ENCODE data around the gene RAMP3. TPM values are rescaled to one million over a fixed set of nuclear protein-coding genes. Genes with fewer than 3 reads are reported as not detected.
A peak's percentile ranks its signal among the peaks of the same experiment; 100 is the strongest.

Gene RAMP3
- total RNA-seq, 1 donor from 2014 or later: not detected

DNA sequence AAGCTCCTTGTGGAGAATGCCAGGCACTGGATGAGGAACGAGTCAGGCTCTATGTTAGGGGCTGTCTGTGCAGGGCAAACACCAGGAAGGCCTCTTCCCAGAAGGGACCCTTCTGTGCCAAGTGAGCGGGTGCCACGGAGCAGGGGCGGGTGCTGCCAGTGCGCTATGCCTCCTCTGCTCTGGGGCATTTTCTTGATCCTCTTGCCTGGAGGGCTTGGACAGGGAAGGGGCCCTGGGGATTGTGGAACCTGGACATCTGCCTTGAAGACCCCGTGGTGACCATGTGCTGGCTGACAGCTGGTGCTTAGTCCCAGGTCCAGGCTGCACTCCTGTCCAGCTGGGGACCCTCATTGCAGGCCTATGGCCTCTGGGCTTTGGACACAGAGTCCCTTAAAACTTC lies 30.7 kb upstream of the RAMP3 start:
- TF ChIP-seq, protein P1, sequence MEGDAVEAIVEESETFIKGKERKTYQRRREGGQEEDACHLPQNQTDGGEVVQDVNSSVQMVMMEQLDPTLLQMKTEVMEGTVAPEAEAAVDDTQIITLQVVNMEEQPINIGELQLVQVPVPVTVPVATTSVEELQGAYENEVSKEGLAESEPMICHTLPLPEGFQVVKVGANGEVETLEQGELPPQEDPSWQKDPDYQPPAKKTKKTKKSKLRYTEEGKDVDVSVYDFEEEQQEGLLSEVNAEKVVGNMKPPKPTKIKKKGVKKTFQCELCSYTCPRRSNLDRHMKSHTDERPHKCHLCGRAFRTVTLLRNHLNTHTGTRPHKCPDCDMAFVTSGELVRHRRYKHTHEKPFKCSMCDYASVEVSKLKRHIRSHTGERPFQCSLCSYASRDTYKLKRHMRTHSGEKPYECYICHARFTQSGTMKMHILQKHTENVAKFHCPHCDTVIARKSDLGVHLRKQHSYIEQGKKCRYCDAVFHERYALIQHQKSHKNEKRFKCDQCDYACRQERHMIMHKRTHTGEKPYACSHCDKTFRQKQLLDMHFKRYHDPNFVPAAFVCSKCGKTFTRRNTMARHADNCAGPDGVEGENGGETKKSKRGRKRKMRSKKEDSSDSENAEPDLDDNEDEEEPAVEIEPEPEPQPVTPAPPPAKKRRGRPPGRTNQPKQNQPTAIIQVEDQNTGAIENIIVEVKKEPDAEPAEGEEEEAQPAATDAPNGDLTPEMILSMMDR (IDR thresholded peaks at IDR 0.05): no peak
- Mint-ChIP-seq H3K4me1 (ENCODE audit: low read depth) (no peaks in the 10 kb centered on the region), H3K4me3 (ENCODE audit: unreplicated experiment) (no peak overlapping the region), H3K9me3 (ENCODE audit: low read depth) (no peaks in the 10 kb centered on the region), H3K36me3 (ENCODE audit: low read depth) (no peaks in the 10 kb centered on the region), H3K27me3 (ENCODE audit: low read depth) (no peaks in the 10 kb centered on the region), H3K27ac (ENCODE audit: unreplicated experiment) (no peak overlapping the region)
- peak; percentile 63 for DNase-seq (ENCODE audit: low spot score)

DNA sequence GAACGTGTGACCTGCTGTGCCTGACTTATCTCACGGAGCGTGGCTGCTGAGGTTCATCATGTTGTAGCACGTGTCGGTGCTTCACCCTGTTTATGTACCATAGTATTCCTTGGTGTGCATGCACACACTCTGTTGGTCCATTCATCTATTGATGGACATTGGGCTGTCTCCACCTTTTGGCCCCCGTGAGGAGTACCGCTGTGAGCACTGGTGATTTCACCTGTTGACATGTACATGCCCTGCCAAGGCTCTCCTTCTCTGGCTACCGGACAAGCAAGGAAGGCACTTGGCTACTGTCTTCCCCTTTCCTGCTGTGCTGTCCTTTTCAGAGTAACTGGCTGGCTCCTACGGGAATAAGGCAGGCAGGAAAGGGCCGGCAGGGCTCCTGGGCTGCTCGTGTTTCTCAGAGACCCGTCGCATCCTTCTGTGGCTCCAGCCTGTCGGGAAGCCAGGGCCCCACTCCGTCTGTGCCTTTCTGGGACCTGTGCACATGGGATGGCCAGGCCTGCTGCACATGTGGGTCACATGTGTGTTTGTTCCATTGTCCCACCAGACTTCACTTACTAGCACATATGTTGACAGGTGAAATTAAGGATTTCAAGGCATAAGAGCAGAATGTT lies 28.3 kb upstream of the RAMP3 start:
- H3K27ac Mint-ChIP-seq (ENCODE audit: unreplicated experiment): no peak overlapping the region
- H3K4me1 Mint-ChIP-seq (ENCODE audit: low read depth): no peaks in the 10 kb centered on the region
- TF ChIP-seq, protein P1 (IDR thresholded peaks at IDR 0.05): no peak
- no peak overlapping the region for H3K4me3 Mint-ChIP-seq (ENCODE audit: unreplicated experiment)
- H3K36me3 Mint-ChIP-seq (ENCODE audit: low read depth): no peaks in the 10 kb centered on the region
- no peaks in the 10 kb centered on the region for H3K27me3 Mint-ChIP-seq (ENCODE audit: low read depth)
- no peaks in the 10 kb centered on the region for H3K9me3 Mint-ChIP-seq (ENCODE audit: low read depth)
- DNase-seq (ENCODE audit: low spot score): peak; percentile 63

DNA sequence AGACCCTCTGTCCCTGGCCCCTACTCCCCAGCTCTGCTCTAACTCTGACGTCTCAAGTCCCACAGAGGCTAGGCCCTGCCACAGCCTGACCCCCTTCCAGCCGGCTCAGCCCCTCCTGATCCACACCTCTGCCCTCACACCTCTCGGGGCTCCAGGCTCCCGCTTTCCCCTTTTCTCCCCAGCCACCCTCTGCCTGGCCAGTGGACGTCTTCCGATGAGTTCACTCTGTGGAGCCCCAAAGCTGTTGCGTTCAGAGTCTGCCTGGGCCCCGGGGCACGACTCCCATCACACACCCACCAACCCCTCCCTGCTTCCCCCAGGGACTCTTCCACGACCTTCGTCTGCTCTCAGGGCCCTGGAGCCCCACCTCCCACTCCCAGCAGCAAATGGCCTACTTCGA lies 27.7 kb upstream of the RAMP3 start:
- H3K4me1 Mint-ChIP-seq (ENCODE audit: low read depth): no peaks in the 10 kb centered on the region
- H3K27ac Mint-ChIP-seq (ENCODE audit: unreplicated experiment): no peak overlapping the region
- H3K4me3 Mint-ChIP-seq (ENCODE audit: unreplicated experiment): no peak overlapping the region
- peak; percentile 65 for DNase-seq (ENCODE audit: low spot score)
- H3K9me3 Mint-ChIP-seq (ENCODE audit: low read depth): no peaks in the 10 kb centered on the region
- H3K27me3 Mint-ChIP-seq (ENCODE audit: low read depth): no peaks in the 10 kb centered on the region
- H3K36me3 Mint-ChIP-seq (ENCODE audit: low read depth): no peaks in the 10 kb centered on the region
- TF ChIP-seq, protein P1 (IDR thresholded peaks at IDR 0.05): no peak

DNA sequence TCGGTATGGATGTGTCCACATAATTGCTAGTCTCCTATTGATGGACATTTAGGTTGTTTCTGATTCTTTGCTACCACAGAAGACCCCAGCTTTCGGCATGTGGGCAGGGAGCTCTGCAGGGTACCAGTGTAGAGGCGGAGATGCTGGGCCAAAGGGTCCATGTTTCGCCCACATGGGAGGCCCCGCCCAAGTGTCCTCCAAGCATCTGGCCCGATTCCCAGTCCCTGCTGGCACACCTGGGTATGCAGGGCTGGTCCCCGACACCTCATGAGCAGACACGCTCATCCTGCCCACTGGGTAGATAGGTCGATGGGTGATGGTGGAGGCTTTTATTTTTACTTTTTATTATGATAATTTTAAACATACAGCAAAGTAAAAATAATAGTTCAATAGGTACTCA lies 26.7 kb upstream of the RAMP3 start:
- Mint-ChIP-seq H3K4me1 (ENCODE audit: low read depth) (no peaks in the 10 kb centered on the region), H3K36me3 (ENCODE audit: low read depth) (no peaks in the 10 kb centered on the region), H3K27me3 (ENCODE audit: low read depth) (no peaks in the 10 kb centered on the region), H3K27ac (ENCODE audit: unreplicated experiment) (no peak overlapping the region), H3K9me3 (ENCODE audit: low read depth) (no peaks in the 10 kb centered on the region), H3K4me3 (ENCODE audit: unreplicated experiment) (no peak overlapping the region)
- TF ChIP-seq, protein P1 (IDR thresholded peaks at IDR 0.05): no peak
- peak; percentile 66 for DNase-seq (ENCODE audit: low spot score)

DNA sequence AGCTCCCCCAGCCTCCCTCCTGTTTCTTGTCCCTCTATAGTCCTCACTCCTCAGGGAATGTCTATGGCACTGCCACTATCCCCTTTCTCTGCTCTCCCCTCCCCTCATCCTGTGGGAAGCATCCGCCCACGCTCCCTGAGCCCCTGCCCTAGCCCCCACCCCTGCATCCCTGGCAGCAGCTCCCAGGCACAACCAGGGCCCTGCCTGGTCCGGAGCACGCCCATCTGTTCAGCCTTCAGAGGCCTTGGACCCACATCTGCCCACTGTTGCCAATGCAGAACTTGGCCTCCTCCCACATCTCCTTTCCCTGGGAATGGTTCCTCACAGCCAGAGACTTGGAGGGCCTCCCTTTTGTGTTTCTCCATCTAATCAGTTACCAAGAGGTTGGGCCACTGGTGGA lies 25.7 kb upstream of the RAMP3 start:
- Mint-ChIP-seq H3K4me3 (ENCODE audit: unreplicated experiment) (no peak overlapping the region), H3K36me3 (ENCODE audit: low read depth) (no peaks in the 10 kb centered on the region), H3K4me1 (ENCODE audit: low read depth) (no peaks in the 10 kb centered on the region), H3K27ac (ENCODE audit: unreplicated experiment) (no peak overlapping the region), H3K27me3 (ENCODE audit: low read depth) (no peaks in the 10 kb centered on the region), H3K9me3 (ENCODE audit: low read depth) (no peaks in the 10 kb centered on the region)
- TF ChIP-seq, protein P1 (IDR thresholded peaks at IDR 0.05): no peak
- DNase-seq (ENCODE audit: low spot score): peak; percentile 59

All from chondrocyte (in vitro differentiated cells).